Skin epidermis (tissue), 12 donors: ENCODE measurements around the gene RAB5B.
"Not testable (repeated sequence)": the region's sequence is repeated elsewhere in the genome, so short reads cannot be mapped to it uniquely, and the experiment has no call there.

Source experiments
- H3K27ac ChIP-seq, 21 experiments: fragments of 200-600 bp; sonication (generic) in 11 of 21; one replicate each; pipeline ENCODE4 v1.5.0; 2020; ENCODE audit warnings: mild to moderate bottlenecking in 3 of 21, inconsistent platforms in 2 of 21, moderate library complexity in 2 of 21
- H3K4me3 ChIP-seq, 7 experiments: fragments of 200-600 bp; sonication (generic) in 2 of 7; one replicate each; pipeline ENCODE4 v1.5.0; 2020; ENCODE audit warnings: inconsistent platforms in 2 of 7, mild to moderate bottlenecking in 2 of 7, moderate library complexity in 1 of 7

Gene RAB5B

GRCh38 chr12:55974308-55974730 is 441 bp downstream of the RAB5B start:
- peak overlapping the region; percentile 86 to 99 (median 97) for H3K27ac ChIP-seq
- H3K4me3 ChIP-seq: peak overlapping the region; percentile 70 to 100 (median 98)

GRCh38 chr12:55978393-55978792 is 4.5 kb downstream of the RAB5B start:
- H3K27ac ChIP-seq: no peak overlapping the region
- no peak overlapping the region for H3K4me3 ChIP-seq

GRCh38 chr12:55979069-55979468 is 5.2 kb downstream of the RAB5B start:
- no peak overlapping the region for H3K27ac ChIP-seq
- no peak overlapping the region for H3K4me3 ChIP-seq

GRCh38 chr12:55981882-55982281 is 8.0 kb downstream of the RAB5B start:
- H3K4me3 ChIP-seq, H3K27ac ChIP-seq: not testable (repeated sequence)

- H3K27ac ChIP-seq: no peak overlapping the region
- H3K4me3 ChIP-seq: no peak overlapping the region
Measured at GRCh38 chr12:55982319-55982936, 8.6 kb downstream of the RAB5B start.

GRCh38 chr12:55983232-55983842 is 9.5 kb downstream of the RAB5B start:
- no peak overlapping the region for H3K4me3 ChIP-seq
- H3K27ac ChIP-seq: no peak overlapping the region

GRCh38 chr12:55984861-55985260 is 11.0 kb downstream of the RAB5B start:
- no peak overlapping the region for H3K4me3 ChIP-seq
- no peak overlapping the region for H3K27ac ChIP-seq

- no peak overlapping the region for H3K4me3 ChIP-seq
- no peak overlapping the region for H3K27ac ChIP-seq
Measured at GRCh38 chr12:55985341-55985740, 11.5 kb downstream of the RAB5B start.

GRCh38 chr12:55985976-55986375 is 12.1 kb downstream of the RAB5B start:
- H3K27ac ChIP-seq, H3K4me3 ChIP-seq: not testable (repeated sequence)

GRCh38 chr12:55991110-55991509 is 17.2 kb downstream of the RAB5B start:
- Histone ChIP-seq H3K4me3 (no peak overlapping the region), H3K27ac (no peak overlapping the region)

GRCh38 chr12:55993230-55993853 is 19.5 kb downstream of the RAB5B start:
- Histone ChIP-seq H3K4me3 (no peak overlapping the region), H3K27ac (no peak overlapping the region)

- peak overlapping the region in 2 of 21 experiments; percentile 8 to 10 for H3K27ac ChIP-seq
- no peak overlapping the region for H3K4me3 ChIP-seq
Measured at GRCh38 chr12:55995366-55995765, 21.5 kb downstream of the RAB5B start.

GRCh38 chr12:55996201-55996714 is 22.4 kb downstream of the RAB5B start:
- peak overlapping the region; percentile 38 to 51 (median 41) for H3K4me3 ChIP-seq
- H3K27ac ChIP-seq: peak overlapping the region in 18 of 21 experiments; percentile 18 to 76 (median 52)

GRCh38 chr12:55996715-55997534 is 23.0 kb downstream of the RAB5B start, which contains the start of gene SUOX:
Gene SUOX (plus strand): TSS chr12:55997276. CDS start chr12:56002222, 4,946 bp downstream.
- peak within 1 kb of the TSS; percentile 34 to 80 (median 67) for H3K27ac ChIP-seq
- H3K4me3 ChIP-seq: peak within 1 kb of the TSS; percentile 38 to 51 (median 41)

- peak overlapping the region in 18 of 21 experiments; percentile 25 to 80 (median 68) for H3K27ac ChIP-seq
- peak overlapping the region; percentile 38 to 51 (median 41) for H3K4me3 ChIP-seq
Measured at GRCh38 chr12:55997535-55997859, 23.6 kb downstream of the RAB5B start.

GRCh38 chr12:55999522-55999921 is 25.6 kb downstream of the RAB5B start:
- not testable (repeated sequence) for H3K27ac ChIP-seq, H3K4me3 ChIP-seq

GRCh38 chr12:55999999-56000540 is 26.2 kb downstream of the RAB5B start:
- peak overlapping the region in 1 of 7 experiments; percentile 23 for H3K4me3 ChIP-seq

GRCh38 chr12:56001487-56002100 is 27.7 kb downstream of the RAB5B start:
- H3K27ac ChIP-seq: no peak overlapping the region
- no peak overlapping the region for H3K4me3 ChIP-seq

More at GRCh38 chr12:55999999-56000540, 26.2 kb downstream of the RAB5B start:
- H3K27ac ChIP-seq: peak overlapping the region in 1 of 21 experiments; percentile 42

GRCh38 chr12:56003376-56003775 is 29.5 kb downstream of the RAB5B start:
- H3K27ac ChIP-seq, H3K4me3 ChIP-seq: not testable (repeated sequence)
